Measurements from ENCODE around the gene DDX4.

DDX4 gene

DNA sequence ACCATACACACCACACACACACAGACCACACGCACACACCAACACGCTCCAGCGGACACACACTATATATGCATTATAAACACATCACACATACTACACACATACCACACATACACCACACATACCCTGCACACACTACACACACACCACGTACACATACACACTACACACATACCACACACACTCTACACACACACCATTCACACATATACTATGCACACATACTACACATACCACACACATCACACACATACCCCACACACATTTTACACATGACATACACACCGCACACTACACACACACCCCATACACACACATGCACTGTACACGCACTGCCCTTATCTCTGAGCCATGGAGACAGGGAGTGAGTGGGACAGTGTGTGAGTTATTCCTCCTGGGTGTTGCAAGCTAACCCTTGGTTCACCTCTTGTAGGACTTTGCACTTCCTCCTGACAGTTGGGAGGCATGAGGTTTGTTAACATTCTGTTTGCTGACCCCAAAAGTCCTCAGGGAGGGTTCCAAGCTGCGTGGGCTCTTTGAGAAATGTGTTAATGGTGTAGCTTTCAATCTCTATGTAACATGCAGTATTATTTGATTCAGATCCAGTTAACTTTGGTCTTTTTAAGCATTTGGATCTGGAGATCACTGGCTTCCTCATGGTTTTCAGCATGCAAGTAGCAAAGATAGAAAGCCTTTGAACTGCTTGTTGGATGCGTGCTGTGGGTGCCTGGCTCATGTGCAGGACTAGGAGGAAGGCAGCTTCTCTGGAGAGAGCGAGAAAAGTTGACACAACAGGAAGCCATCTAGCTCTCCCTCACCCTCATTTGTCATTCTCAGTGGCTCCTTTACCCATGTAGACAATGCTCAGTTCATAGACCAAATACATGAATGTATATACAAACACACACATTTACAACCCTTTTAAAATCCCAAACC lies 127.0 kb downstream of the DDX4 start:
- no peak for DNase-seq (ENCODE audit: extremely low read depth in 1 of 2, low read depth in 1 of 2)

DNA sequence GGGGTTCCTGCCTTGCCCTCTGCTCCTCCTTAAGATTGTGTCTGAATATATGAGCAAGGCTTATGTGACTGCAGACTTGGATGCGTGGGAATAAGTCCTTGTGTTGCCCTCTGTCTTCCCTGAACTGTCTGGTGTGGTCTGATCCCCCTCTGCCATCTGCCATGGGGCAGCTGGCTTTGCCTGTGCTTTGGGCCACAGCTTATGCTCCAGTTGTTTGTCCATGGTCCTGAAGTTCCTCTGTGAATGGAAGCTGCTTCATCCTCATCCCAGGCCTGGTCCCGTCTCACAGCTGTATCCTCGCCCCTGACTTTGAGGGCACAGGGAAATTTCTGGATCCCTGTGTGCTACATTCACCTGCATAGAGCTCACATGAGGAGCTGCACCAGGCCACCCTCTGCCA lies 128.0 kb downstream of the DDX4 start:
- DNase-seq (ENCODE audit: extremely low read depth in 1 of 2, low read depth in 1 of 2): no peak

DNA sequence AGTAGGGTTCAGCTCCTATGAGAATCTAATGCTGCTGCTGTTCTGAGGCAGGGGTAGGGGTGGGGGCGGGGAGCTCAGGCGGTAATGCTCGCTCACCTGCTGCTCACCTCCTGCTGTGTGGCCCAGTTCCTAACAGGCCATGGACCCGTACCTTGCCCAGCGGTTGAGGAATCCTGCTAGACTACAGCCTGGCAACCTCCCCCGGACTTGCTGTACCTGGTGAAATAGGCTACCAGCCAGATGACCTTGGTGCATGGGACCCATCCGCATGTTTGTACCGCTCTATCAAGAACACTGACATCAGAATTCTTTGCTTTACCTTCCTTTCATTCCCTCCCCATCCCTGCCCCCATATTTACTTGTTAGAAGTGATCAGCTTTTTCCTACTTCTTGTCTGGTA lies 128.6 kb downstream of the DDX4 start:
- no peak for DNase-seq (ENCODE audit: extremely low read depth in 1 of 2, low read depth in 1 of 2)
